Left forelimb (tissue), 1 donor: ENCODE data around the gene ZNF385B.

Source experiments
- DNase-seq: peaks from one replicate; pipeline ENCODE4 v3.0.0-alpha.2; 2018; ENCODE audit warnings: low spot score

ZNF385B gene

DNA sequence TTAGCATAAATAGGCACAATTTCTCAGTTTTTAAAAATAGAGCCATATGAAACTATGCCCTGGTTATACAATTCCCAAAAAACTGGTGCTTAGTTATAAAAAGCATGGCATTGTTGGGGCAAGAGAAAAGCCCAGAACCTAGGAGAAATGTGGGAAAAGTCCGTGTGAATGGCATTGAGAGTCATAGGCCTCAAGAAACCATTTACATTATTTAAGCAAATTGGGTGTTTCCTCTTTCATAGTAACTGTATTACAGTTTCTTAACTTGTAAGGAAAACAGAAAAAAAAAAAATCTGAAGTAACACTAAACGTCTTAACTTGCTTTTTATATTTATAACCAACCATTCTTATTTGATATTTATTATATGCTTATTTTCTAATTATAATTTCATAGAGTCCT is 425.8 kb downstream of the ZNF385B start:
- no peak for DNase-seq

DNA sequence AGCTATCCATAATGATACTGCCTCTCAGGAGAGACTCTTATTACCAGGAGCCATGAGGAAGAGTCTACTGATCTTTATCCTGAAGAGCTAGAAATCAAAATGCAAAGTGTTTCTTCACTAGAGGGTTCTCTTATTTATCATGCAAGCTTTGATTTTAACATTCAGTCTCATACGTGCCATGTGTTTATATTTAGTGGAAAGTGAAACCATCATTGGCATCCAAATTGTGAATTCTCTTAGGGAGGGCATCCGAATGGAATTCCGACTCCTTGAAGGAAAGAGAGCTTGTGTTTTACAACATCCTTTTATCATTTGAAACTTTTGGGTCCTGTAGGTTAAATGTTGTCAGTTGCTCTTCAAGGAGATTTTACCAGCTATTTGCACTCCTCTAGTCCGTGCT is 426.4 kb downstream of the ZNF385B start:
- no peak for DNase-seq

DNA sequence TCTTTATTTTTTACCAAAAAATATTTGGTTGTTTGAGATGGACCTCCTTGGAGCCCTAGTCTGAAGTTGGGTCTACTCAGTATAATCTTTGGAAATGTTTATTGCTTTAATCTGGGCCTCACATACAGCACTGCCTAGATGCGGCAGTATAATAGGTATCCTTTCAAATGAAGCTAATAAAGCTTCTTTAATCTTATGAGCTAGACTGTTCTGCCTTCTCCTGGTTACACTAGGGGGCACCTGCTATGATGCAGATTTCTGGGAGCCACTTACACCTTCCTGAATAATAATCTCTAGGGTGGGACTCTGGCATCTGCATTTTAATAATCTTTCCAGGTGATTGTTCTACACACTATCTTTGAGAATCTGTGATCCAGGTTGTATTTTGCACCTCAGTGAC is 427.1 kb downstream of the ZNF385B start:
- no peak for DNase-seq

DNA sequence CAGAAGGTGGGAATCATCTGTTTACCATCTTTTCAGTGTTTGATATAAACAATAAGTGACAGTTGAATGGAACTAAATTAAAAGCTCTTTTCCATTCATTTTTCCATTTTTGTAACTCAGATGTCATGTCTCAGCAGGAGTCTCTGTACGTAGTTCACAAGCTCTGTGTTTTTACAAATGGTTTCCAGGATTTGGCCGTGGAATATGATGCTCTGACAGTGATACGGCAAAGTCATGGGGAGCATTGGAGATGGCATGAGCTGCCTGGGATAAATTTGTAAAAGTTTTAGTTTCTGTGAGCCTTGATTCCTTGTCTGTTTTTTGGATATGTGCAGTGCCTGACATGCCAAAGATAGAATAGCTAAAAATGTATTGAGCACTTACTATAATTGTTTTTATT is 428.7 kb downstream of the ZNF385B start:
- DNase-seq: no peak

DNA sequence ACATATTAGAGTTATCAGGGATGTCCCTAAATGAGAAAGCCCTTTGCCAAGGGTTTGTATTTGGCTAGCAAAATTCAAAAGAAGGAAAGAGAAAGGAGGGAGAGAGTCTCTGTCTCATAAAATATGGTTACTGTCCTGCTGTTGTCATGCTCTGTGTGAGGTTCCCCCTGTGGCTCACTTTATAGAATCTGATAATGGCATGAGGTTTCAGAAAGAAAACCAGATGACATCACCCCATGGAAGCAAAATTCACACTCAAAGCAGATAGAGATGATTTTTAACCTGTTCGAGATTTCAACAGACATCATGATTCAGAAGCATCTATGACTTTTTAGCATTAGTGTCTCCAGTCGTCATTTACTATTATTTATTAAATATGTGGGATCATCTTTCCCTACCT is 431.8 kb downstream of the ZNF385B start:
- no peak for DNase-seq

DNA sequence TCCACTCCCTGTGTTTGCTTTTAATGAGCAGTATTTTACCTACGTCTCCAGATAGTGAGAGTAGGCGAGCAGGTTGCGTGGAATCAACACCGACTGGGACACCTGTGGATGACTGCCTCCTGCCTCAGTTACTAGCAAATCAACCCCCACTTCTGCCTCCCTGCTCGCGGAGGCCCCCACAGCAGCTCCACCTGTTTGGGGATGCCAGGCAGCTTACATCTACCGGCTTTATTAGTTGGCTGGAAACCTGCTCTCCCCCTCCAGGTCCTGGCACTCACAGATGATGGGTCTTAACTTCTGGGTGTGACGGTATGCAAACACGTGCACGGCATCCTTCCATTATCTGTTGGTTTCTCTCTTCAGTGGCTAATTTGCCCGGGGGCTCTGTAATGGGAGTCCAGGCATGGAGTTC is 432.3 kb downstream of the ZNF385B start:
- no peak for DNase-seq

DNA sequence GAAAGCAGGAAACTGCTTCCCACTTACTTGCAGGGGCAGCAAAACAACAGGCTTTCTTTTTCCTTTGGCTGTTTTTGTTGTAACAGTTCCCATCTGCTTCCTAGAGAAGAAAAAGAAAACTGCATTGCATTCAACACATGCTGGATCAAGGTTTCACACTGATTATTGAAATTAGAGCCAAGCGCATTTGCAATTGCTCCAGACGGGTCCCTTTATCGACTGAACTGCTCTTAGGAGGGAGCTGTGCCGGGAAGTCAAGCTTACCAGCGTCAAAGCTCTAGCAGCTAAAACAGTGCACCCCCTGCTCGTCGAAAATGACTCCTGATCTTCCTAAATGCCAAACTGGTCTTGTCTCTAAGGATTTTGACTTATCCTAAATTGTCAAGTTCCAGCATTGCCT is 432.8 kb downstream of the ZNF385B start:
- no peak for DNase-seq

DNA sequence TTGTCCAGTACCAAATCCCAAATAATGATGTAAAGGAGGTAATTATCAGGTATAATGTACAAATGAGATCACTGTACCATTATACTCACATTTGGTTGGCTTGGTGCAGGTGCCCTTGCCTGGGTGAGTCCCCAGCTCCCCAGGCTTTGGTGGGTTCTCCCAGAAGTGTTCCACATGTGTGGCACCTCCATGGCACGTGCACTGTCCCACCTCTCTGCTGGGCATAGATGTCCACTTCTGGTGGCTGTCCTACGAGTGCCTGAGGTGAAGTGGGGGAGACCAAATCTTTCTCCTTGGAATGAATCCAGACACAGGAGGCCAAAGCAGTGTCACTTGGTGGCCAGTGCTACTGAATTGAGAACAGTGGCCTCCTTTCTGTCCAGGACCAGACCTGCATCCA is 434.3 kb downstream of the ZNF385B start:
- no peak for DNase-seq

DNA sequence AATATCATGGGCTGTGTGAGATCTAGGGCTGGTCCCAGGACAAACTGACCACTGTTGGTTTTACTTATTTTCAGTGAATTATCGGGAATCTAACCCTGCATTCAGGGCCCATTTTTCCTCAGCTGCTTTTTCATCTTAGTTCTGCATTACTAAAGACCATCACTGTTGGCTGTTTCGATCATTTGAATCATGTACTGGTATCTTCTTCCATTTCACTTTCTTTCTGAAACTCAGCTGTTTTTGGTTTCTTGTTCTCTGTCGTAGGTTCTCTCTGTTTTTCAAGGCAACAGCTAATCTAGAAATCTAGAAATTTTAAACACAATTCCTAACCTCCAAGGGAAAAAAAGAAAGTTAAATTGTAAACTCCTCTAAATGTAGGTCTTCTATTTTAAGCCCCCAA is 436.8 kb downstream of the ZNF385B start:
- no peak for DNase-seq

DNA sequence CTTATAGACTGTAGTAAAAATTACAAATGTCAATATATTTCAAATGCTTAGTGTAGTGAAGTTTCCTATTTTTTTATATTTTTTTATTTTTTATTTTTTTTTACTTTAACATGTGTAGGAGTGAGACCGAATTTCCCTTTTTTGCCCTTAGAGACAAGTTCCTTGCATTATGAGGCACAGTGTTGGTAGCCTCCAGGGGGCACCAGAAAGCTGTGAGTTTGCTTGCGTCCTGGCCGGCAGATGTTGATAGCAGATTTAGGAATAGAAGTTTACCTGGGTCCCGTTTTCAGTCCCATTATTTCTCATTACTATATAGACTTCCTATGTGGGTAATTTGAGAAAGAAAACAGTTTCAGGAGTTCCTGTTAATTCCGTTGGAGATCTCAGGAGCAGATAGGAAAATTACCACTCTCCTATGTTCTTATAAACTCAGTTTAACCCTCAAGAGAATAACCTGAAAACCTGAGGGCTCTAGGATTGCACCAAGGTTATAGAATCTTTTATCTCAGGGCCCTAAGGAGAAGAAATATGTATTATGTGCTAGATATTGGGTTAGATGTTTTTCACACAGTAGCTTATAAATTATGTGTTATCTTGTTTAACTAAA is 439.3 kb downstream of the ZNF385B start:
- no peak for DNase-seq

DNA sequence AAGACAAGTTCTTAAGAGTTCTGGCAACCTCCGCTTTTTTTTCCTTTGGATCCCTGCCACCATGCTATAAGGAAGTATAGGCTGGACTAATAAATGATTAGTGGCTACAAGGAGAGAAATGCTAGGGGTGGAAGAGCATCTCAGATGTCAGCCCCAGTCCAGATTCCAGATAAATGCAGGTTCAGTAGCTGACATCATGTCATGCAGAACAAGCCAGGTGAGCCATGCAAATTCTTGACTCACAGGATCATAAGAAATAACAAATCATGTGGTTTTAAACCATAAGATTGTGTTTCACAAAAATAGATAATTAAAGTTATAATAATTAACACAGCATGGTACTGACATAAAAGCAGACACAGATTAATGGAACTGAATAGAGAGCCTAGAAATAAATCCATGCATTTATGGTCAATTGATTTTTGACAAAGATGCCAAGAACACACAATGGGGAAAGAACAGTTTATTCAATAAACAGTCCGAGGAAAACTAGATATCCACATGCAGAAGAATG is 443.9 kb downstream of the ZNF385B start:
- no peak for DNase-seq

DNA sequence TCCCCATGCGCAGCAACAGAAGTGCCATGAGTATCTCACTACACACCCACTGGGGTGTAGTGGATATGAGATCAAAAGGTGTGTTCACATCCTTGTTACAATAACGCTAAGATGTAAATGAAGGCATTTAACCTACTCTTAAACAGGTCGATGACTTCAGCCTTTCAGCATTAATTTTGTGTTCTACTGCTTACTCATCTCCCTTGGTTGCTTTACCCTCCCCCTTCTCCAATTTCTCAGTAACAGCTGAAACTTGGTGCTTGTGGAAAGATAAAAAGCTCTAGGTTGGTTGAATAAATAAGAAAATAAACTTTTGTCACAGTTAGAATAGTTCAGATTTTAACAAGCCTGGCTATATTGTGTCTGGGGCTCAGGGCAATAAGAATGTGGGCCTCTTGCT is 449.3 kb downstream of the ZNF385B start:
- DNase-seq: no peak

DNA sequence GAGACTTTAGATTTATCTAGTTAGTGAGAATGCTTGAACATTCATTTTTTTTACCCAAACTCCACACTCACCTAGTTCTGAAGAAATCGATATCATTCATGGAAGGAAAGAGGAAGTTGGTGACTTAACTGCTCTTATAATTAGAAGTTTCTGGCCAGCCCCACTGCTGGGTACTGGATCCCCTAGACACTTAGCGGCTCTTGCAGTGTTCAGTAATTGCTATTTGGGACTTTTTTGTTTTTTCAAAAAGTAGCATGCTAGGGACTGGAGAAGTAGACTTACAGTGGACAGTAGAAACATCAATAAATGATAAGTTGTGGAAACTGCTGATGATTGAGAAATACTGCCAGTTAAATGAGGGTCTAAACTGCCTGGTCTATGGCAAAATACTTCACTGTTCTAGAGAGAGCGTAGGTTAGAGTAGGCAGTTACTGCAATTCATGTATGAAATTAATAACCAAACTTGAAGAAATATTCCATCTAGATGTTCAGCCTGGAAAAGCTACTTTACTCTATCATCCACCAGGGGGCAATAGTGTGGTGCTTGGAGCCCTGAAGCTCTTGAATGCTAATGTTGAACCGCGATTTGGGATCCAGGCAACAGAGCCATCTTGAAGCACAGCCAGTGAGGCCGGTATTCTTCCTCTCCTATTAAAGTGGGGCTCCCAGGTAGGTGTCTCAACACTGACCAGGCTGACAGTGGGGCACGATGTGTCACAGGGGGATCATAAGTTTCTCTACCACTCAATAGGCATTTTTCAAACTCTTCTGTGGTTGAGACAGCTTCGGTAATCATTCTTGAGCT is 450.7 kb downstream of the ZNF385B start:
- DNase-seq: no peak

DNA sequence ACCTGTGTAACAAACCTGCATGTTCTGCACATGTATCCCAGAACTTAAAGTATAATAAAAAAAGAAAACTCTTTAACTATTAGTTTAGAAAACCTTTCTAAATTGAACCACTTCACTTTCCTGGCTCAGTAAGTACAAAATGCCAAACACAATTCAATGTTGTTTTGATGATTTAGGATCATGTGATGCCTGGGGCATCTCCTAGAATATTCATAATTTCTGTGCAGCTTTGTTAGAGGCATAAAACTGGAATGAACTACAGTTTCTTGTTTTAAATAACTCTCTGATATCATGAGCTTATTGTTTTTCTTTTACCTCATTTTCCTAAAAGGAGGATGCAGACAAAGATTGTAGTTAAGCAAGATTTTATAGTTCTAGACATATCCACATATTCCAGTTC is 457.8 kb downstream of the ZNF385B start:
- no peak for DNase-seq

DNA sequence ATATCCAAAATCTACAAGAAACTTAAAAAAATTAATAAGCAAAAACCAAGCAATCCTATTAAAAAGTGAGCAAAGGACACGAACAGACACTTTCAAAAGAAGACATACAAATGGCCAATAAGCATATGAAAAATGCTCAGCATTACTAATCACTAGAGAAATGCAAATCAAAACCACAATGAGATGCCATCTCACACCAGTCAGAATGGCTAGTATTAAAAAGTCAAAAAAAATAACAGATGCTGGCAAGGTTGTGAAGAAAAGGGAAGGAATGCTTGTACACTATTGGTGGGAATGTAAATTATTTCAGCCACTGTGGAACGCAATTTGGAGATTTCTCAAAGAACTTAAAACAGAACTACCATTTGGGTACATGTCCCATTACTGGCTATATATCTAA is 467.9 kb downstream of the ZNF385B start:
- no peak for DNase-seq
